GM10248 (cell line): ENCODE results near the gene SZT2.
A peak's percentile ranks its signal among the peaks of the same experiment; 100 is the strongest.
"Not testable (repeated sequence)": the region's sequence is repeated elsewhere in the genome, so short reads cannot be mapped to it uniquely, and the experiment has no call there.

ENCODE experiments used
- CTCF ChIA-PET: fragments of 300-600 bp; sonication (Branson Sonifier 250); formaldehyde crosslinking; extraction: SDS; loops from one replicate; lab custom pipeline; 2021; ENCODE audit warnings: antibody characterized with exemption; lab: Yijun Ruan, JAX
- POLR2A ChIA-PET: fragments of 350-650 bp; sonication (Branson Sonifier 250); formaldehyde crosslinking; extraction: SDS; loops from one replicate; lab custom pipeline; 2020; ENCODE audit warnings: antibody characterized with exemption; lab: Yijun Ruan, JAX
- DNase-seq: peaks from one replicate; pipeline ENCODE4 v3.0.0; 2012; ENCODE audit errors: extremely low spot score
- CTCF ChIP-seq: IDR thresholded peaks from 2 replicates; pipeline ENCODE4 v1.5.1; 2012; ENCODE audit warnings: mild to moderate bottlenecking, low read depth; ENCODE audit errors: extremely low read depth, missing control alignments, control extremely low read depth

SZT2 gene

GRCh38 chr1:43405219-43405875 is 15.6 kb downstream of the SZT2 start:
- CTCF ChIA-PET, result interaction anchor here (0.7 to 1.5 kb wide), 2 partner anchors 9 to 15 kb away, joined by 3 to 4 read pairs; partner anchors contain the start of genes MED8 and SZT2
- no peak for TF ChIP-seq CTCF
- POLR2A ChIA-PET, result no interaction called here

GRCh38 chr1:43405876-43406234 is 16.2 kb downstream of the SZT2 start:
- no peak for TF ChIP-seq CTCF
- POLR2A ChIA-PET, result no interaction called here
- DNase-seq, result no peak
- CTCF ChIA-PET, result interaction anchor here (1.2 kb wide), 2 partner anchors 9 to 20 kb away, joined by 3 to 6 read pairs; no protein-coding TSS in a partner anchor

More at GRCh38 chr1:43405219-43405875, 15.6 kb downstream of the SZT2 start:
- no peak for DNase-seq

- no peak for DNase-seq
- CTCF ChIA-PET, result interaction anchor here (0.7 kb wide), 1 partner anchor 11 kb away, joined by 3 read pairs; no protein-coding TSS in a partner anchor
- TF ChIP-seq CTCF, result no peak
- POLR2A ChIA-PET, result no interaction called here
Observed at GRCh38 chr1:43410571-43410970, 20.9 kb downstream of the SZT2 start.

GRCh38 chr1:43413426-43413825 is 23.7 kb downstream of the SZT2 start:
- DNase-seq, POLR2A ChIA-PET: not testable (repeated sequence)

GRCh38 chr1:43414634-43415223 is 25.0 kb downstream of the SZT2 start:
- ChIA-PET CTCF (interaction anchor here (0.8 to 2.0 kb wide), 20 partner anchors 8 to 191 kb away, joined by 3 to 41 read pairs (median 4); no protein-coding TSS in a partner anchor), POLR2A (no interaction called here)
- peak; percentile 37 for TF ChIP-seq CTCF
- peak; percentile 40 for DNase-seq

More at GRCh38 chr1:43413426-43413825, 23.7 kb downstream of the SZT2 start:
- CTCF ChIA-PET, result interaction anchor here (1.3 to 1.8 kb wide), 2 partner anchors 186 to 635 kb away, joined by 3 to 4 read pairs; no protein-coding TSS in a partner anchor

- ChIA-PET CTCF (interaction anchor here (1.4 to 2.0 kb wide), 3 partner anchors 9 to 188 kb away, joined by 6 to 41 read pairs (median 11); no protein-coding TSS in a partner anchor), POLR2A (no interaction called here)
- DNase-seq, result no peak
- TF ChIP-seq CTCF, result no peak
Observed at GRCh38 chr1:43415901-43416300, 26.2 kb downstream of the SZT2 start.

- TF ChIP-seq CTCF, result no peak
- CTCF ChIA-PET, result interaction anchor here (1.1 to 1.7 kb wide), 4 partner anchors 22 to 194 kb away, joined by 3 read pairs; partner anchors contain the start of gene ELOVL1
- no peak for DNase-seq
- POLR2A ChIA-PET, result no interaction called here
Observed at GRCh38 chr1:43418858-43419257, 29.2 kb downstream of the SZT2 start.
